ENCODE data around the gene CHRDL1.
"Not testable (repeated sequence)": the region's sequence is repeated elsewhere in the genome, so short reads cannot be mapped to it uniquely, and the experiment has no call there.

Gene CHRDL1, protein sequence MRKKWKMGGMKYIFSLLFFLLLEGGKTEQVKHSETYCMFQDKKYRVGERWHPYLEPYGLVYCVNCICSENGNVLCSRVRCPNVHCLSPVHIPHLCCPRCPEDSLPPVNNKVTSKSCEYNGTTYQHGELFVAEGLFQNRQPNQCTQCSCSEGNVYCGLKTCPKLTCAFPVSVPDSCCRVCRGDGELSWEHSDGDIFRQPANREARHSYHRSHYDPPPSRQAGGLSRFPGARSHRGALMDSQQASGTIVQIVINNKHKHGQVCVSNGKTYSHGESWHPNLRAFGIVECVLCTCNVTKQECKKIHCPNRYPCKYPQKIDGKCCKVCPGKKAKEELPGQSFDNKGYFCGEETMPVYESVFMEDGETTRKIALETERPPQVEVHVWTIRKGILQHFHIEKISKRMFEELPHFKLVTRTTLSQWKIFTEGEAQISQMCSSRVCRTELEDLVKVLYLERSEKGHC

GRCh38 chrX:110795645-110796406, at the start of gene CHRDL1:
Gene CHRDL1, minus strand, starts transcription at chrX:110795817. Its CDS starts 3,636 bp downstream, at chrX:110792181.
- H3K4me3 Mint-ChIP-seq = no peak within 1 kb of the TSS
- H3K27ac Mint-ChIP-seq = no peak within 1 kb of the TSS
- H3K27me3 Mint-ChIP-seq = peaks cover 10% of the 10 kb centered on the region
- H3K4me1 Mint-ChIP-seq = peaks cover 3% of the 10 kb centered on the region
- H3K36me3 Mint-ChIP-seq = peaks cover 2% of the 10 kb centered on the region
- H3K9me3 Mint-ChIP-seq = no peaks in the 10 kb centered on the region

- Mint-ChIP-seq H3K27me3 (peaks cover 1% of the 10 kb centered on the region), H3K36me3 (no peaks in the 10 kb centered on the region), H3K9me3 (no peaks in the 10 kb centered on the region), H3K27ac (no peak overlapping the region), H3K4me1 (no peaks in the 10 kb centered on the region), H3K4me3 (no peak overlapping the region)
Observed at GRCh38 chrX:110836982-110837381, 41.4 kb upstream of the CHRDL1 start.

DNA sequence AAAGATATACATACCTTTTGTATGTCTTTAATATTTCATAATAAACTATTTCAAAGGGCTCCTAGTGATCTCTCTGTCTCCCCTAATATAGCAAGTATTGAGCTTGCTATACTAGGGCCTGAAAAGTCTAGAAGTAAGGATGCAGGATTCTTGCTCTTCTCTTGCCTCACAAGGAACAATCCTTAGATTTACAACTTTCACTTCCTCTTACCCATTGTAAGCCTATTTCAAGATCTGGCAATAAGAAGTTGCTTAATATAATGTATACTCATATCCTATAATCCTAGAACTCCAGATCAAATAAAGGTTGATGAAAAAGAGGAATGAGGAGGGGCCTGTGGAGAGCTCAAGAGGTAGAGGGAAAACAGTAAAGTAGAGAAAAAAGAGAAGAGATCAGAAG, 40.8 kb upstream of the CHRDL1 start:
- H3K9me3 Mint-ChIP-seq = no peaks in the 10 kb centered on the region
- H3K27me3 Mint-ChIP-seq = peaks cover 1% of the 10 kb centered on the region
- no peak overlapping the region for H3K27ac Mint-ChIP-seq
- H3K36me3 Mint-ChIP-seq = no peaks in the 10 kb centered on the region
- H3K4me3 Mint-ChIP-seq = no peak overlapping the region
- H3K4me1 Mint-ChIP-seq = no peaks in the 10 kb centered on the region

GRCh38 chrX:110836001-110836400, 40.4 kb upstream of the CHRDL1 start:
- Mint-ChIP-seq H3K36me3 (no peaks in the 10 kb centered on the region), H3K27ac (no peak overlapping the region), H3K4me3 (no peak overlapping the region), H3K4me1 (no peaks in the 10 kb centered on the region), H3K27me3 (peaks cover 1% of the 10 kb centered on the region), H3K9me3 (no peaks in the 10 kb centered on the region)

DNA sequence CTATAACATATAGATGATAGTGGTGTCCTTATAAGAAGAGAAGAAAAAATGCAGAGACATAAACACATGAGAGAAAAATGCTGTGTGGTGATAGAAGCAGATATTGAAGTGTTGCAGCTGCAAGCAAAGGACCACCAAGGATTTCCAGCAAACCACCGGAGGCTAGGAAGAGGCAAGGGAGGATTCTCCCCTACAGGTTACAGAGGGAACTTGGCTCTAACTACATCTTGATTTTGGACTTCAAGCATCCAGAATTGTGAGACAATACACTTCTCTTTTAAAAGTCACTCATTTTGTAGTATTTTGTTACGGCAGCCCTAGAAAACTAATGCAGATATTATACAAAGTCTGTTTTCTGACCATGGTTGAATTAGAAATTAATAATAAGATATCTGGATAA, 30.4 kb upstream of the CHRDL1 start:
- Mint-ChIP-seq H3K27me3 (peaks cover 1% of the 10 kb centered on the region), H3K4me1 (no peaks in the 10 kb centered on the region), H3K4me3 (no peak overlapping the region), H3K9me3 (no peaks in the 10 kb centered on the region), H3K27ac (no peak overlapping the region), H3K36me3 (no peaks in the 10 kb centered on the region)

- H3K9me3 Mint-ChIP-seq, H3K4me1 Mint-ChIP-seq, H3K27ac Mint-ChIP-seq, H3K27me3 Mint-ChIP-seq, H3K4me3 Mint-ChIP-seq, H3K36me3 Mint-ChIP-seq: not testable (repeated sequence)
Observed at GRCh38 chrX:110816543-110816942, 20.9 kb upstream of the CHRDL1 start.

- no peak overlapping the region for H3K4me3 Mint-ChIP-seq
- H3K27me3 Mint-ChIP-seq = peaks cover under 1% of the 10 kb centered on the region
- H3K27ac Mint-ChIP-seq = no peak overlapping the region
- H3K36me3 Mint-ChIP-seq = no peaks in the 10 kb centered on the region
- H3K9me3 Mint-ChIP-seq = no peaks in the 10 kb centered on the region
- no peaks in the 10 kb centered on the region for H3K4me1 Mint-ChIP-seq
Observed at GRCh38 chrX:110806145-110806544, 10.5 kb upstream of the CHRDL1 start.

DNA sequence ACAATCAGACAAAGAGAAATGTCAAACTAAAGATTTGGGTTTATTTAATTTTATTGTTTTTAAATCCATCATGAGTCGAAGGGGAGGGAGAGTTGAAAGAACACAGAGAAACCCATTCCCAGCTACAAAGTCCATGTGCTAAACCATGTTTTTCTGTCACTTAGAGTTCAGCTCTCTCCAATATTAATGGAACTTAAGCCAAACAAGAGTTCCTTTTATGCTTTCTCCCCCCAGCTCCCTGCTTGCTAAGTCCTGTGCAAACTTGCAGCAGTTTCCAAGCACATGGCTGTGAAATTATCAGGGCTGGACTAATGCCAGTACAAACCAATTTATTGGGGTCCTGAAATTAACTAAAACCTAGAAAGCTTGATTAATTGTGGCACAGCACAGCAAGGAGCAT, 9.7 kb upstream of the CHRDL1 start:
- H3K36me3 Mint-ChIP-seq = no peaks in the 10 kb centered on the region
- no peaks in the 10 kb centered on the region for H3K4me1 Mint-ChIP-seq
- no peak overlapping the region for H3K4me3 Mint-ChIP-seq
- no peaks in the 10 kb centered on the region for H3K27me3 Mint-ChIP-seq
- H3K9me3 Mint-ChIP-seq = no peaks in the 10 kb centered on the region
- no peak overlapping the region for H3K27ac Mint-ChIP-seq

DNA sequence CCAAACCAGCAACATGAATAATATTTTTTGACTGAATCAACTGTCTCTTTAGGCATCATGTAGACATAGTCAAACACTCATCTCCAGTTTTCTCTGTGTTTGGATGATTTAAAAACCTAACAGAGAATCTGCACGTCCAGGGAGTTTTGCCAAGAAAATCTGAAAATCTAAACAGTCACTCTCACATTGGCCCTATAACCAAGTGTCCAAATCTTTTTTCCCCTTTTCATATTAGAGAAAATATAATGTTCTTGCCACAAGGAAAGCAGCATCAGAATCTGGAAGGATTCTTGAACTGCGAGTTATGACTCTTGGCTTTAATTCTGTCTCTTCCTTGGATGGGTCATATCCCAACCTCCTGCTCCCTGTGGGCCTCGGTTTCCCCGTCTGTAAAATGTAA, 8.8 kb upstream of the CHRDL1 start:
- no peaks in the 10 kb centered on the region for H3K9me3 Mint-ChIP-seq
- peaks cover 2% of the 10 kb centered on the region for H3K27me3 Mint-ChIP-seq
- H3K36me3 Mint-ChIP-seq = no peaks in the 10 kb centered on the region
- no peak overlapping the region for H3K27ac Mint-ChIP-seq
- H3K4me1 Mint-ChIP-seq = no peaks in the 10 kb centered on the region
- no peak overlapping the region for H3K4me3 Mint-ChIP-seq

DNA sequence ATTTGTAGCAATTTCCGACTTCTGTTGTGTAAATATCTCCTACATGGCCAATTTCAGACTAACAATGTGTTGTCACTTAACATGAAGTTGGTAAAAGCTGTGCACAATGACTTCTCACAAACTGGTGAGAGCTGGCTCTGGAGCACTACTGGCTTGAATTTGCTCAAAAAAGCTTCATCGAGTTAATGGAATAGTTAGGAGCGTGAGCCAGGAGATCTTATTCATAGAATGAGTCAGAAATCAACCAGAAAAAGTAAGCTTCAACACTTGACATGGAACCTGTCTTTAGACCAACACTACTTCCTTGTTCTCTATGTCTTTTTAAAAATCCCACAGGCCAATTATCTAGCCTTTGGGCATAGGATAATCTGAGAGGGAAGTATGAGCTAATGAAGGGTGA, 7.9 kb upstream of the CHRDL1 start:
- no peaks in the 10 kb centered on the region for H3K9me3 Mint-ChIP-seq
- peaks cover 1% of the 10 kb centered on the region for H3K36me3 Mint-ChIP-seq
- H3K27ac Mint-ChIP-seq = no peak overlapping the region
- no peaks in the 10 kb centered on the region for H3K4me1 Mint-ChIP-seq
- H3K27me3 Mint-ChIP-seq = peaks cover 3% of the 10 kb centered on the region
- H3K4me3 Mint-ChIP-seq = no peak overlapping the region

DNA sequence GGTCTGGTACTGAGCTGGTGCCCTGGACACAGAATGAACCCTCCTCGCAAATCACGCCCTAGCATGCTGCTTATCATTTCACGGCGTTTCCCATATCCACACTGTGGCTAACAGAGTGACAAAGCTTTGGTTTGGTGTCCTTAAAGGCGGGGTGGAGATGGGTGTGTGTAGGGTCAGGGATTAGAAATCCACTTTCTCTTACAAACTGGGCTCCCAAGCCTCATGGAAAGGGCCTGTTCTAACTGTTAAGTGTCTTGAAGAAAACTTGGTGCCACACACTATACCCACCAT, 735 bp upstream of the CHRDL1 start:
- H3K27ac Mint-ChIP-seq = no peak overlapping the region
- H3K4me3 Mint-ChIP-seq = no peak overlapping the region

GRCh38 chrX:110794601-110795000, 1.0 kb downstream of the CHRDL1 start:
- H3K9me3 Mint-ChIP-seq = no peaks in the 10 kb centered on the region
- no peak overlapping the region for H3K4me3 Mint-ChIP-seq
- H3K36me3 Mint-ChIP-seq = peaks cover 2% of the 10 kb centered on the region
- H3K27ac Mint-ChIP-seq = no peak overlapping the region
- H3K4me1 Mint-ChIP-seq = peaks cover 3% of the 10 kb centered on the region
- H3K27me3 Mint-ChIP-seq = peaks cover 7% of the 10 kb centered on the region

More for the DNA sequence above, 735 bp upstream of the CHRDL1 start:
- peaks cover 2% of the 10 kb centered on the region for H3K36me3 Mint-ChIP-seq
- H3K4me1 Mint-ChIP-seq = peaks cover 3% of the 10 kb centered on the region
- H3K27me3 Mint-ChIP-seq = peaks cover 10% of the 10 kb centered on the region
- no peaks in the 10 kb centered on the region for H3K9me3 Mint-ChIP-seq

- Mint-ChIP-seq H3K27ac (no peak overlapping the region), H3K36me3 (no peaks in the 10 kb centered on the region), H3K9me3 (no peaks in the 10 kb centered on the region), H3K4me1 (peaks cover under 1% of the 10 kb centered on the region), H3K4me3 (no peak overlapping the region), H3K27me3 (peaks cover 3% of the 10 kb centered on the region)
Observed at GRCh38 chrX:110791071-110791470, 4.5 kb downstream of the CHRDL1 start.

DNA sequence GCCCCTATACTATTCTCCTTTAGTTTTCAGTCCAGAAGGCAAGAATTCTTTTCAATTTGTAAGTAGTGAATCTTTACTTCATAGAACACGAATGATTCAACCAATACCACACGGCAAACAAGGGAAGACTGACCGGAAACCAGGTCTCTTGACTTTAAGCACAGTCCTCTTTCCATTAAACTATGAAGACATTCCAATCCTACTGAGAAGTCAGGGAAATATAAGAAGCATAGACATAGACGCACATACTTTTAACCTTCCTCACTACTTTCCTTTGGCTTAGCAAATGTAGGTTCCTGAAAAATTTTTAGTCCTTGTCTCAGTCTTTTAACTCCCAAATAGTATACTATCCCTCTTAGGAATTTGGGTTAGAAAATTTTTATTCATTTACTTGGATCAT, 9.1 kb downstream of the CHRDL1 start:
- Mint-ChIP-seq H3K9me3 (no peaks in the 10 kb centered on the region), H3K36me3 (no peaks in the 10 kb centered on the region), H3K27me3 (no peaks in the 10 kb centered on the region), H3K4me3 (no peak overlapping the region), H3K4me1 (no peaks in the 10 kb centered on the region), H3K27ac (no peak overlapping the region)

DNA sequence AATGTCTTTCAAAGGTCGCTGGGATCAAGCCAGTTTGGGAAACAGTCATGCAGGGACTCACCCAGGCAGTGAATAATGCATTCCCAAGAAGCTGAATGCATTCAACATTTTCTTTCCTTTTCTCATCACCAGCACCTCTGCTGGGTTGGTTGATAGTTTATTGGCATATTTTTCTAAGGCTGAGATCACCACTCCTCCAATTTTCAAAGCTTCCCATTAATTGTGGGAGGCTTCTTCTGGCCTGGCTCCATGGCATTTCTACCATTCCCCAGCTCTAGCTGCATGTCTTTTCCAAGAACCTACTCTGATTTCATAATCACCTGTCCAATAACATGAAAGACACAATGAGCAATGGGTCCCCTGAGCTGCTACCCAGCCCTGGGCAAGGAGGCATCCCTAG, 35.8 kb downstream of the CHRDL1 start:
- H3K4me3 Mint-ChIP-seq = no peak overlapping the region
- no peak overlapping the region for H3K27ac Mint-ChIP-seq
- no peaks in the 10 kb centered on the region for H3K27me3 Mint-ChIP-seq
- no peaks in the 10 kb centered on the region for H3K36me3 Mint-ChIP-seq
- H3K4me1 Mint-ChIP-seq = no peaks in the 10 kb centered on the region
- H3K9me3 Mint-ChIP-seq = peaks cover 6% of the 10 kb centered on the region

DNA sequence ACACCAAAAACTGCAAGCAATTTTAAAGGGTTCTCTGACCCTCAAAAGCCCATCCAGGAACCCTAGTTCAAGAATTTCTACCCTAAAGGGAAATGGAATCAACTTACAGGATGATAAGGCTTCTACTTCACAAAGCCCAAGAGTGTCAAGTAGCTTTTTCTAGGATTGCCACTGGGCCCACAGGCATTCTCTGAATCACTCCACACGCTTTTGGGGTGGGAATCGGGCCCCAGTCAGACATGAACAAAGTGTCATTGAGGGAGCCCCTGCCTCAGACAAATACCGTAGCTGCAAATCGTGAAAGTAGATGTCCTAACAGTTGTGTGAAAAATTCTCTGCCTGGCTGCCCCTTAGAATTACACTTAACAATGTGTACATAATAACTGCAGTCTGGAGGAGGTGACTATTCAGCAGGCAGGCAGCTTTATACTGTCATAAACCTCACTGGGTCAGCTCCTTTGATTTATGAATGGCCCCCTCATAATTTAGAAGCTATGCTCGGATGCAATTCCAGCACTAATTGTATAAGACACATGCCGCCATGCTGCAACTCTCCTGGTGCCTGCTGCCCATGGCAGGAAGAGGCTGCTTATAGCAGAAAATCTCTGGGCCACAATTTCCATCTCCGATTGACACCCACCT, 36.7 kb downstream of the CHRDL1 start:
- Mint-ChIP-seq H3K4me3 (no peak overlapping the region), H3K27me3 (no peaks in the 10 kb centered on the region), H3K36me3 (no peaks in the 10 kb centered on the region), H3K4me1 (no peaks in the 10 kb centered on the region), H3K27ac (no peak overlapping the region), H3K9me3 (peaks cover 6% of the 10 kb centered on the region)

All from activated naive CD4-positive, alpha-beta T cell treated with anti-CD3 and anti-CD28 coated beads, Interleukin-2, amount 50 U/mL, for 24 hours (primary cell).